HG03108 (cell line): ENCODE results near the gene P2RX1.
"Not testable (repeated sequence)": the region's sequence is repeated elsewhere in the genome, so short reads cannot be mapped to it uniquely, and the experiment has no call there.

Experiments
- ATAC-seq: cut with Tn5 transposase; IDR thresholded peaks from one replicate; pipeline ENCODE4 v1.9.1; 2021; ENCODE audit warnings: moderate library complexity; ENCODE audit not compliant: unreplicated experiment

P2RX1 gene

GRCh38 chr17:3861761-3862681 lies 54.2 kb downstream of the P2RX1 start:
- ATAC-seq = no peak

DNA sequence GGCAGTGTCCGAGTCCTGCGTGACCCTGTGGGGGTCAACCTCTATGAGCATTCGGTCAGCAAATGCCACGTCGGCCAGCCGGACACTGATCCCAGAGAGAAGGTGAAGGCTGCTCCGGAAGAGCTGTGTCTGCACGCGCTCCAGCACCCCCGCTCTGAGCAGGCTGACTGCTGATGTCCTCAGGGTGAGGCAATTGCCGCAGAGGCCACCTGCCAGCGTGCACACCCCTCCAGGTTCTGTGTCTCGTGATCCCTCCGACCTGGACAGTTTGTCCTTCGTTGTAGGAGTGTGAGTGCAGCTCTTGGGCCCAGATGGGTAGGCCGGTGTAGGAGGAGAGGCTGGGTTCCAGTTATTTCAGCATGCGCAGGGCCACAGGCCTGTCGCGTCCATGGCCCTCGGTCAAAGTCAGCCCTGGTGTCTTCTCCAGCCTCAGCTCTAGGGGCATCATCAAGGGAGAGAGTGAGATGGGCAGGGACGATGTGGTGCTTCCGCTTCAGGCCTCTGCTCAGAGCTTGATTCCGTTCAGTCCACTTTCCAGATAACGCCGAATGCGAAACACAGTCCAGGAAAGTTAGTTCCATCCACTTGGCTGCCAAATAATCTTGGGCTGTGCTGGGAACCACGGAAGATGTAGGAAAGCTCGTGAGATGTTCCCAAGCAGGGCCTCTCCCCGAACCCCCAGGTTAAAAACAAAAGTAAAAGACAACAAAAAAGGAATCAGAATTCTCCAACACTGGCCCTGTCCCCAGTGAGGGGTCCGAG lies 55.1 kb downstream of the P2RX1 start:
- ATAC-seq = no peak

DNA sequence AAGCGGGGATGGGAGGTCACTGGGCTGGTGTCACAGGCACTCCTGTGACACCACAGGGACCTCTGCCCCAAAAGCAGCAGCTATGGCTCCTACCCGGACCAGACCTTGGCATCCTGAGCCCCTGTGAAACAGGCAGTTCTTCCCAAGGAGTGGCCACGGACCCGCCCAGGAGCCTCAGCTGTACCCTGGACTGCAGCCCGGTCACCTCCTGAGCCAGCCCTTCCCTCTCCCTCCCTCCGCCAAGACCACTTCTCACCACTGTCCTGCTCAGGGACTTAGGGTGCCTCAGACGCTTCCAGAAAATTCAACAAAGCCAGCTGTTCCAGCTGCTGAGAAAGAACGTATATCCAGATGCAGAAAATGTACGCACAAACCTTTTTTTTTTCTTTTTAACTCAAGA lies 56.3 kb downstream of the P2RX1 start:
- no peak for ATAC-seq

- no peak for ATAC-seq
Measured at GRCh38 chr17:3857261-3858105, 58.8 kb downstream of the P2RX1 start.

GRCh38 chr17:3854204-3854603 lies 62.1 kb downstream of the P2RX1 start:
- ATAC-seq = not testable (repeated sequence)

DNA sequence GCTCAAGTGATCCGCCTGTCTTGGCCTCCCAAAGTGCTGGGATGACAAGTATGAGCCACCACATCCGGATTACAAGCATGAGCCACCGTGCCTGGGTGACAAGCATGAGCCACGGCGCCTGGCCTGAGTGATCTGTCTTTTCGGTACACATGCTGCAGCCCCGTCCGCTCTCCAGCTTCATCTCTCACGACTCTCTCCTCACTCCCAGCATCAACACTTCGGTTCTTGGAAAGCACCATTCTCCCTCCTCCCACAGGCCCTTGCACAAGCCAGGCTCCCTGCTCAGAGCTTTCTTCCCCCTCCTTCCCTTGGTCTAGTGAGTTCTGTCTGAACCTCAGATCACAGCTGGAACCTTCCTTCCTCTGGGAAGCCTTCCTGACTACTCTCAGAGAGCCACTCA lies 63.7 kb downstream of the P2RX1 start:
- ATAC-seq = no peak

DNA sequence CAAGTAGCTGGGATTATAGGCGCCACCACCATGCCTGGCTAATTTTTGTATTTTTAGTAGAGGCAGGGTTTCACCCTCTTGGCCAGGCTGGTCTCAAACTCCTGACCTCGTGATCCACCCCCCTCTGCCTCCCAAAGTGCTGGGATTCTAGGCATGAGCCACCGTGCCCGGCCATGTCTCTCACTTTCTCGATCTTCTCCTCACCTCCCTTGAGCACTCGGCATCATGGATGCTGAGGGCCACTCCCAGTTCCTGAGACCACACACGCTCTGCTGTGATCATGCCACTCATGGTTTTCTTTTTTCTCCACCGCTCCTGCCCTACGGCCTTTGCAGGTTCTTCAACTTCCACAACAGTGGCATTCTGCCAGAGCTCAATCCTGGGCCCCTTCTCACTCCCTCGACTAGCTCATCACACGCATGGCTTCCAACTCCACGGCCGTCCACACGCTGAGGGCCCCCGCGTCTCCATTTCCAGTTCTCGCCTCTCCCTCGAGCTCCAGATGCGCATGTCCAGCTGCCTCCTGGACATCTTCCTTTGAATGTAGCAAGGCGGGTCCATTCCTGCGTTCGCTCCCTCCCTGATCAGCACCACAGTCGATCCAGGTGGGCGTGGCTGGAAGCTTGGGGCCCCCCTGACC lies 64.7 kb downstream of the P2RX1 start:
- no peak for ATAC-seq

GRCh38 chr17:3848229-3848835 lies 67.9 kb downstream of the P2RX1 start:
- ATAC-seq = no peak

DNA sequence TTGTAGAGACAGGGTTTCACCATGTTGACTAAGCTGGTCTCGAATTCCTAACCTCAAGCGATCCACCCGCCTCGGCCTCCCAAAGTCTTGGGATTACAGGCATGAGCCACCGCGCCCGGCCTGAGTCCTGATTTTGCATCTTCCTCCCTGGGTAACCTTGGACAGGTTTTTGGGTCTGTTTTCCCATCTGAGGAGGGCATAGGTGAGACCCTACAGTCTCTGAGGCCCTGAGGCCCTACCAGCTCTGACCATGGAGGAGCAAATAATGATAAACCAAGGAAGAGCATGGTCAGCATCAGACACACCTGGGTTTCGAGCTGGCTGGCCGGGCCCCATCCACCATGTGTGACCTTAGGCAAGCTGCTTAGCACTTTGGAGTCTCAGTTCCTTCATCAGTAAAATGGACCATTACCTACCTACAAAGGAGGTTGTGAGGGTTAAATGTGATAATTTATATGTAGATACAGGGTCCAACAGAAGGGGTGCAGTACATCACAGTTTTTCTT lies 69.0 kb downstream of the P2RX1 start:
- no peak for ATAC-seq
